GM23338 (cell line): ENCODE measurements around the gene CCDC191. TPM values are rescaled to one million over a fixed set of nuclear protein-coding genes. Genes with fewer than 3 reads are reported as not detected.

Source experiments
- ATAC-seq: fragments of 200-7000 bp; cut with Tn5 transposase; 3 replicates; pipeline ENCODE4 v1.9.1; 2020
- DNase-seq: peaks from one replicate; pipeline ENCODE4 v3.0.0-alpha.2; 2015; ENCODE audit warnings: low spot score
- H2AFZ ChIP-seq: fragments of 200-600 bp; sonication (generic); 2 replicates; pipeline ENCODE4 v1.8.0; 2016; ENCODE audit warnings: antibody characterized with exemption, mild to moderate bottlenecking, moderate library complexity
- H3F3A ChIP-seq: fragments of 200-600 bp; sonication (generic); replicated peaks from 2 replicates; pipeline ENCODE4 v1.8.0; 2017; ENCODE audit warnings: antibody characterized with exemption, mixed run types, low read depth
- H3K27ac ChIP-seq: fragments of 200-600 bp; sonication (generic); 2 replicates; pipeline ENCODE4 v1.6.1; 2016; ENCODE audit warnings: low read depth
- H3K27me3 ChIP-seq: fragments of 200-600 bp; sonication (generic); 2 replicates; pipeline ENCODE4 v1.8.0; 2016; ENCODE audit warnings: mild to moderate bottlenecking, mixed run types, moderate library complexity; ENCODE audit not compliant: insufficient read depth
- H3K36me3 ChIP-seq: fragments of 200-600 bp; sonication (generic); 2 replicates; pipeline ENCODE4 v1.8.0; 2016; ENCODE audit warnings: mild to moderate bottlenecking; ENCODE audit not compliant: insufficient read depth
- H3K4me1 ChIP-seq: fragments of 200-600 bp; sonication (generic); 2 replicates; pipeline ENCODE4 v1.8.0; 2016; ENCODE audit warnings: mild to moderate bottlenecking, moderate library complexity; ENCODE audit not compliant: insufficient read depth
- H3K4me2 ChIP-seq: fragments of 200-600 bp; sonication (generic); 2 replicates; pipeline ENCODE4 v1.7.1; 2017; ENCODE audit warnings: mixed run types
- H3K4me3 ChIP-seq: fragments of 200-600 bp; sonication (generic); 2 replicates; pipeline ENCODE4 v1.6.1; 2016; ENCODE audit warnings: mixed run types
- H3K79me2 ChIP-seq: fragments of 200-600 bp; sonication (generic); replicated peaks from 2 replicates; pipeline ENCODE4 v1.8.0; 2017; ENCODE audit warnings: mild to moderate bottlenecking; ENCODE audit not compliant: insufficient read depth
- H3K9me2 ChIP-seq: fragments of 200-600 bp; sonication (generic); 2 replicates; pipeline ENCODE4 v1.8.0; 2017; ENCODE audit not compliant: insufficient read depth
- H4K20me1 ChIP-seq: fragments of 200-600 bp; sonication (generic); replicated peaks from 2 replicates; pipeline ENCODE4 v1.8.0; 2017; ENCODE audit warnings: mild to moderate bottlenecking; ENCODE audit not compliant: insufficient read depth
- H3K27ac Mint-ChIP-seq: 2 replicates; pipeline ENCODE4 v1.8.0; 2020; ENCODE audit warnings: inconsistent platforms, mild to moderate bottlenecking, moderate library complexity, mixed read lengths
- H3K27me3 Mint-ChIP-seq: 3 replicates; pipeline ENCODE4 v1.8.0; 2022; ENCODE audit warnings: low read depth, mild to moderate bottlenecking, moderate library complexity, mixed read lengths, inconsistent platforms; ENCODE audit not compliant: insufficient read depth, poor library complexity
- H3K36me3 Mint-ChIP-seq: 3 replicates; pipeline ENCODE4 v1.8.0; 2021; ENCODE audit warnings: low read depth, mild to moderate bottlenecking, inconsistent platforms, moderate library complexity, mixed read lengths
- H3K4me1 Mint-ChIP-seq: 3 replicates; pipeline ENCODE4 v1.8.0; 2020; ENCODE audit warnings: mild to moderate bottlenecking, inconsistent platforms, mixed read lengths
- H3K4me3 Mint-ChIP-seq: 3 replicates; pipeline ENCODE4 v1.8.0; 2021; ENCODE audit warnings: moderate library complexity, mild to moderate bottlenecking, inconsistent platforms, mixed read lengths
- H3K9me3 Mint-ChIP-seq: 3 replicates; pipeline ENCODE4 v1.8.0; 2020; ENCODE audit warnings: moderate library complexity, mild to moderate bottlenecking, inconsistent platforms, mixed read lengths
- ETS1 ChIP-seq: IDR thresholded peaks from 2 replicates; pipeline ENCODE4 v1.6.1; 2016; ENCODE audit warnings: antibody characterized with exemption
- EZH2 ChIP-seq: fragments of 200-600 bp; sonication (generic); IDR thresholded peaks from one replicate; pipeline ENCODE4 v1.8.0; 2017; ENCODE audit warnings: antibody characterized with exemption, mild to moderate bottlenecking, low read depth; ENCODE audit not compliant: unreplicated experiment
- EZH2phosphoT487 ChIP-seq: fragments of 200-600 bp; sonication (generic); IDR thresholded peaks from one replicate; pipeline ENCODE4 v1.8.1; 2018; ENCODE audit warnings: antibody characterized with exemption; ENCODE audit not compliant: unreplicated experiment
- JUNB ChIP-seq: IDR thresholded peaks from one replicate; pipeline ENCODE4 v1.6.1; 2016; ENCODE audit warnings: antibody characterized with exemption; ENCODE audit not compliant: unreplicated experiment
- NANOG ChIP-seq: IDR thresholded peaks from 2 replicates; pipeline ENCODE4 v1.6.1; 2016; ENCODE audit warnings: antibody characterized with exemption, borderline replicate concordance
- POLR2AphosphoS5 ChIP-seq: IDR thresholded peaks from 2 replicates; pipeline ENCODE4 v1.6.1; 2016; ENCODE audit warnings: antibody characterized with exemption, low read depth
- STAT1 ChIP-seq: IDR thresholded peaks from one replicate; pipeline ENCODE4 v1.6.1; 2016; ENCODE audit warnings: antibody characterized with exemption; ENCODE audit not compliant: unreplicated experiment
- ZNF114 ChIP-seq: fragments of 250-450 bp; sonication (Bioruptor Pico); IDR thresholded peaks from 2 replicates; pipeline ENCODE4 v1.5.0; 2020; ENCODE audit warnings: mild to moderate bottlenecking, moderate library complexity
- polyA plus RNA-seq: library from polyadenylated mRNA; unstranded; fragments of >200 nt; fragmentation: Nextera tagmentation; extraction: Ambion mirVana; gene quantifications from 2 replicates; pipeline ENCODE4 v1.2.1, GENCODE V29; 2016
- total RNA-seq: library from RNA; depleted of rRNA; stranded (reverse); fragments of >200 nt; shearing (Covaris generic); gene quantifications from 2 replicates; pipeline ENCODE4 v1.2.3, GENCODE V29; 2014
- TF ChIP-seq, protein P1 (sequence below): fragments of 250-450 bp; sonication (Bioruptor Pico); IDR thresholded peaks from 2 replicates; pipeline ENCODE4 v1.5.0; 2020; ENCODE audit warnings: mild to moderate bottlenecking, moderate library complexity

The CCDC191 gene
- total and polyA plus RNA-seq, 2 experiments from 2014 or later, result 2.0 to 2.9 TPM

DNA sequence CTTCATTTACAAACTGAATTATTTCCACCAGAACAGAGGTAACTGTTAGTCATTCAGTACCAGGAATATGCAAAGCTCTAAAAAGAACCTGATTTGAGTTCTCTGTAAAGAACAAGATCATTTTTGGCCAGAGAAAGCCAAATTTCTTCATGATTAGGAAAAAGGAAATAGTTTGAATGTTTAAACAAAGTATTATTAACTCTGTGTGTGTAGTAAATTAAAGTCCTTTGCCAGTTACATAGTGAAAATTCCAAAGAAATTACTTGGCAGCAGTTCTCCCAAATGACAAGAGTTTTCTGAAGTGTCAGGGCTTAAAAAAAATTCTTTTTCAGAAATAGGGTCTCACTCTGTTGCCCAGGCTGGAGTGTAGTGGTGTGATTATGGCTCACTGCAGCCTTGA, 24.7 kb upstream of the CCDC191 start (continued):
- no peak for TF ChIP-seq EZH2phosphoT487
- TF ChIP-seq NANOG, result no peak

DNA sequence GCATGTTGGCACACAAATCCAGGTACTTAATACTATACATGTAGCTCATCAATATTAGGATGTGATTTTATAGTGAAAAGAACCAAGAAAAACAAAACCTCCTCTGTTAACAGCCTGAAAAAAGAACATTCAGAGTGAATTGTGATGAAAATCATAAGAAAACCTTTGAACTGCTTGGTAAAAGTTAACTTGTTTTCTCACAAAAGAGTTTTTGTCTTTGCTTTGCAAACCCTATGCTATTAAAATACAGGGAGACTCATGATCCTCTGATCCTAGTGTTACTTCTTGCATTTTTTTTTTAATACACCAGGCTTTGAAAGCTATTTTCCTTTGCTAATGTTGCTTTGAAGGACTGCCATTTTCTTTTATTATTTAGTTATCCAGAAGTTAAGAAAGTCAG, 23.9 kb upstream of the CCDC191 start:
- Histone ChIP-seq H3K4me2 (no peak overlapping the region), H3F3A (no peaks in the 10 kb centered on the region), H3K27me3 (no peaks in the 10 kb centered on the region), H4K20me1 (peaks cover 6% of the 10 kb centered on the region; the same call in 1 of the 2 replicates), H3K36me3 (peaks cover 69% of the 10 kb centered on the region), H3K27ac (no peak overlapping the region), H3K9me2 (no peaks in the 10 kb centered on the region), H3K4me1 (no peaks in the 10 kb centered on the region), H3K4me3 (no peak overlapping the region), H3K79me2 (peaks cover 7% of the 10 kb centered on the region), H2AFZ (no peak overlapping the region)
- H3K4me1 Mint-ChIP-seq, result no peaks in the 10 kb centered on the region
- H3K4me3 Mint-ChIP-seq, result no peak overlapping the region
- TF ChIP-seq JUNB (no peak), ZNF114 (CRISPR knock-in tag) (no peak), STAT1 (no peak), POLR2AphosphoS5 (no peak), ETS1 (no peak), EZH2 (no peak)
- TF ChIP-seq, protein P1, sequence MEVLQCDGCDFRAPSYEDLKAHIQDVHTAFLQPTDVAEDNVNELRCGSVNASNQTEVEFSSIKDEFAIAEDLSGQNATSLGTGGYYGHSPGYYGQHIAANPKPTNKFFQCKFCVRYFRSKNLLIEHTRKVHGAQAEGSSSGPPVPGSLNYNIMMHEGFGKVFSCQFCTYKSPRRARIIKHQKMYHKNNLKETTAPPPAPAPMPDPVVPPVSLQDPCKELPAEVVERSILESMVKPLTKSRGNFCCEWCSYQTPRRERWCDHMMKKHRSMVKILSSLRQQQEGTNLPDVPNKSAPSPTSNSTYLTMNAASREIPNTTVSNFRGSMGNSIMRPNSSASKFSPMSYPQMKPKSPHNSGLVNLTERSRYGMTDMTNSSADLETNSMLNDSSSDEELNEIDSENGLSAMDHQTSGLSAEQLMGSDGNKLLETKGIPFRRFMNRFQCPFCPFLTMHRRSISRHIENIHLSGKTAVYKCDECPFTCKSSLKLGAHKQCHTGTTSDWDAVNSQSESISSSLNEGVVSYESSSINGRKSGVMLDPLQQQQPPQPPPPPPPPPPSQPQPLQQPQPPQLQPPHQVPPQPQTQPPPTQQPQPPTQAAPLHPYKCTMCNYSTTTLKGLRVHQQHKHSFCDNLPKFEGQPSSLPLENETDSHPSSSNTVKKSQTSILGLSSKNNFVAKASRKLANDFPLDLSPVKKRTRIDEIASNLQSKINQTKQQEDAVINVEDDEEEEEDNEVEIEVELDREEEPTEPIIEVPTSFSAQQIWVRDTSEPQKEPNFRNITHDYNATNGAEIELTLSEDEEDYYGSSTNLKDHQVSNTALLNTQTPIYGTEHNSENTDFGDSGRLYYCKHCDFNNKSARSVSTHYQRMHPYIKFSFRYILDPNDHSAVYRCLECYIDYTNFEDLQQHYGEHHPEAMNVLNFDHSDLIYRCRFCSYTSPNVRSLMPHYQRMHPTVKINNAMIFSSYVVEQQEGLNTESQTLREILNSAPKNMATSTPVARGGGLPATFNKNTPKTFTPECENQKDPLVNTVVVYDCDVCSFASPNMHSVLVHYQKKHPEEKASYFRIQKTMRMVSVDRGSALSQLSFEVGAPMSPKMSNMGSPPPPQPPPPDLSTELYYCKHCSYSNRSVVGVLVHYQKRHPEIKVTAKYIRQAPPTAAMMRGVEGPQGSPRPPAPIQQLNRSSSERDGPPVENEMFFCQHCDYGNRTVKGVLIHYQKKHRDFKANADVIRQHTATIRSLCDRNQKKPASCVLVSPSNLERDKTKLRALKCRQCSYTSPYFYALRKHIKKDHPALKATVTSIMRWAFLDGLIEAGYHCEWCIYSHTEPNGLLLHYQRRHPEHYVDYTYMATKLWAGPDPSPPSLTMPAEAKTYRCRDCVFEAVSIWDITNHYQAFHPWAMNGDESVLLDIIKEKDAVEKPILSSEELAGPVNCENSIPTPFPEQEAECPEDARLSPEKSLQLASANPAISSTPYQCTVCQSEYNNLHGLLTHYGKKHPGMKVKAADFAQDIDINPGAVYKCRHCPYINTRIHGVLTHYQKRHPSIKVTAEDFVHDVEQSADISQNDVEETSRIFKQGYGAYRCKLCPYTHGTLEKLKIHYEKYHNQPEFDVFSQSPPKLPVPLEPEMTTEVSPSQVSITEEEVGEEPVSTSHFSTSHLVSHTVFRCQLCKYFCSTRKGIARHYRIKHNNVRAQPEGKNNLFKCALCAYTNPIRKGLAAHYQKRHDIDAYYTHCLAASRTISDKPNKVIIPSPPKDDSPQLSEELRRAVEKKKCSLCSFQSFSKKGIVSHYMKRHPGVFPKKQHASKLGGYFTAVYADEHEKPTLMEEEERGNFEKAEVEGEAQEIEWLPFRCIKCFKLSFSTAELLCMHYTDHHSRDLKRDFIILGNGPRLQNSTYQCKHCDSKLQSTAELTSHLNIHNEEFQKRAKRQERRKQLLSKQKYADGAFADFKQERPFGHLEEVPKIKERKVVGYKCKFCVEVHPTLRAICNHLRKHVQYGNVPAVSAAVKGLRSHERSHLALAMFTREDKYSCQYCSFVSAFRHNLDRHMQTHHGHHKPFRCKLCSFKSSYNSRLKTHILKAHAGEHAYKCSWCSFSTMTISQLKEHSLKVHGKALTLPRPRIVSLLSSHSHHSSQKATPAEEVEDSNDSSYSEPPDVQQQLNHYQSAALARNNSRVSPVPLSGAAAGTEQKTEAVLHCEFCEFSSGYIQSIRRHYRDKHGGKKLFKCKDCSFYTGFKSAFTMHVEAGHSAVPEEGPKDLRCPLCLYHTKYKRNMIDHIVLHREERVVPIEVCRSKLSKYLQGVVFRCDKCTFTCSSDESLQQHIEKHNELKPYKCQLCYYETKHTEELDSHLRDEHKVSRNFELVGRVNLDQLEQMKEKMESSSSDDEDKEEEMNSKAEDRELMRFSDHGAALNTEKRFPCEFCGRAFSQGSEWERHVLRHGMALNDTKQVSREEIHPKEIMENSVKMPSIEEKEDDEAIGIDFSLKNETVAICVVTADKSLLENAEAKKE (CRISPR knock-in tag), result no peak
- H3K27me3 Mint-ChIP-seq, result peaks cover 2% of the 10 kb centered on the region
- no peak overlapping the region for H3K27ac Mint-ChIP-seq
- peaks cover 96% of the 10 kb centered on the region for H3K36me3 Mint-ChIP-seq
- ATAC-seq (no peak), DNase-seq (no peak)
- H3K9me3 Mint-ChIP-seq, result no peaks in the 10 kb centered on the region
